Activated T-helper 1 cell treated with anti-CD3 and anti-CD28 coated beads, Interleukin-12 subunit alpha, Interleukin-12 subunit beta, Interleukin-2, Interleukin-4 antibody, amounts not matched to agents 30 ng/mL and 10 ng/mL and 1 ng/mL, durations not matched to agents 14 hours and 24 hours and 36 hours (primary cell): ENCODE measurements around the gene YPEL3. TPM values are rescaled to one million over a fixed set of nuclear protein-coding genes. Genes with fewer than 3 reads are reported as not detected.
A peak's percentile ranks its signal among the peaks of the same experiment; 100 is the strongest.

Experiments used
- DNase-seq: peaks from one replicate; pipeline ENCODE4 v3.0.0; 2021; ENCODE audit warnings: low spot score
- H3K27ac Mint-ChIP-seq: one replicate; pipeline ENCODE4 v1.8.0; 2021; ENCODE audit warnings: mild to moderate bottlenecking, mixed read lengths
- H3K27me3 Mint-ChIP-seq: one replicate; pipeline ENCODE4 v1.8.0; 2022; ENCODE audit warnings: mild to moderate bottlenecking, moderate library complexity, mixed read lengths; ENCODE audit not compliant: insufficient read depth
- H3K36me3 Mint-ChIP-seq: one replicate; pipeline ENCODE4 v1.8.0; 2021; ENCODE audit warnings: low read depth, mixed read lengths
- H3K4me1 Mint-ChIP-seq: one replicate; pipeline ENCODE4 v1.8.0; 2021; ENCODE audit warnings: low read depth, mixed read lengths
- H3K4me3 Mint-ChIP-seq: one replicate; pipeline ENCODE4 v1.8.0; 2021; ENCODE audit warnings: mild to moderate bottlenecking, moderate library complexity, mixed read lengths
- H3K9me3 Mint-ChIP-seq: one replicate; pipeline ENCODE4 v1.8.0; 2021; ENCODE audit warnings: mixed read lengths
- intact Hi-C: fragments of 100-400 bp; cut with micrococcal nuclease; formaldehyde crosslinking; loops from one replicate; pipeline ENCODE4 v1.15.1; 2024
- total RNA-seq: library from RNA; stranded (reverse); gene quantifications from 2 replicates; pipeline ENCODE4 v1.2.3, GENCODE V29; 2022

Gene YPEL3
- total RNA-seq, 1 donor from 2014 or later, result 15.1 TPM

DNA sequence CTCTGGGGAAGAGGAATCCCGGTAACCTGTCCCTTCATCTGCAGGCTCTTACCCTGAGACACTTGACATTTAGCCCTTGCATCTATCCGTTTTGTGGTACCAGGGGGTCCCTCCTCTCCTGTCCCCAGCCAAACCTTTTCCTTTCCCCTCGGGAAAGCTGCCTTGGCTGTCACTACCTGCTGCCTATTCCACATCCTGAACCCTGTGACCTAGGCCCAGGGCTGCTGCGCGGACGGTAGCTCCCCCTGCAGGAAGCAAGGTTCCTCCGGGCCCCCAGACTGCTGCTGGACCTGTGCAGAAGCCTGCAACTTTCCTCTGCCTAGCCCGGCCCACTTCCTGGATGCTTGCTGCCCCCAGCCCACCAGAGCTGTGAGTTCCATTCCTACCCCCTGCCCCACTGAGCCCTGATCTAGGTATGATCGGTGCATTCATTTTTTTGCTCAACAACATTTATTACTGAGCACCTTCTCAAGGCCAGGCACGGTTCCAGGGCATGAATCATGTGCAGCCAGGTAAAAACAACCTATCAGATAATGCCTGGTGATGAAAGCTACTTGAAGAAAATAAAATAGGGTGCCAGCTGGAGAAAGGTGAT, 41.0 kb downstream of the YPEL3 start:
- Mint-ChIP-seq H3K27me3 (no peaks in the 10 kb centered on the region), H3K4me3 (peak overlapping the region; percentile 59), H3K27ac (no peak overlapping the region), H3K9me3 (no peaks in the 10 kb centered on the region), H3K36me3 (no peaks in the 10 kb centered on the region), H3K4me1 (peaks cover 28% of the 10 kb centered on the region)
- peak; percentile 39 for DNase-seq
- intact Hi-C loops, result no loop called here

- Mint-ChIP-seq H3K36me3 (no peaks in the 10 kb centered on the region), H3K4me3 (peak overlapping the region; percentile 59), H3K27ac (no peak overlapping the region), H3K27me3 (no peaks in the 10 kb centered on the region), H3K9me3 (no peaks in the 10 kb centered on the region), H3K4me1 (peaks cover 28% of the 10 kb centered on the region)
- no peak for DNase-seq
- intact Hi-C loops, result no loop called here
Observed at GRCh38 chr16:30054451-30054850, 41.6 kb downstream of the YPEL3 start.

GRCh38 chr16:30053376-30054015, 42.5 kb downstream of the YPEL3 start:
- H3K27me3 Mint-ChIP-seq, result no peaks in the 10 kb centered on the region
- H3K9me3 Mint-ChIP-seq, result no peaks in the 10 kb centered on the region
- no peaks in the 10 kb centered on the region for H3K36me3 Mint-ChIP-seq
- H3K4me3 Mint-ChIP-seq, result peak overlapping the region; percentile 87
- DNase-seq, result no peak
- H3K27ac Mint-ChIP-seq, result peak overlapping the region; percentile 48
- H3K4me1 Mint-ChIP-seq, result peaks cover 28% of the 10 kb centered on the region
- intact Hi-C loops, result loop anchor here (1.0 to 2.0 kb wide), 3 partner anchors 11 to 191 kb away; partner anchors contain the start of genes CDIPT and INO80E

DNA sequence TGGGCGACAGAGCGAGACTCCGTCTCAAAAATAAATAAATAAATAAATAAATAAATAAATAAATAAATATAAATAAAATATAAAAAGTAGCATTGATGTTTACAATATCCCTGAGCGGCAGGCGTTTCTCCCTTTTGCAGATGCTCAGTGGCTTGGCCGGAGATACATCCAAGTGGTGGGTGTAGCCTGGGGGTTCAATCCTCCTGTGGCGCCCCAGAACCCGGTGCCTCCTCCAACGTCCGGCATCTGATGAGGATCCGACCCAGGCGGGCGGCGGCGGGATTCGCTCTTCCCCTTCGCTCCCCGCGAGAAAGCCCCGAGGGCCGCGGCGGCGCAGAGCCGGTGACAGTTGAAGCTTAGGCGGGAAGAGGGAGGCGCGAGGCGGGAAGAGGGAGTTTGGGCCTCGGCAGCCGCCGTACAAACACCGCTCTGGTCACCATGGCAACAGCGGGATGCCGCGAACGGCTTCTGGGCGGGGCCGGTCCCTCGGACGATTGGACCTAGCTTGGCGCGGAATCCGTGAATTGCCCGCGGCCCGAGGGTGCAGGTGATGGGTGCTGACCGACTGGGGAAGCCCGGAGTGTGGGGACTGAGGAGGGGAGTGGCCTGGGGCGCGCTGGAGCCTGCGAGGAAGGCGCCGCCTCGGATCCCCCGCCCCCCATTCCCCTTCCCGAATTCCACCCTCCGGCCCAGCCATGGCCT, 43.2 kb downstream of the YPEL3 start:
- peak; percentile 89 for DNase-seq
- Mint-ChIP-seq H3K4me1 (peaks cover 28% of the 10 kb centered on the region), H3K9me3 (no peaks in the 10 kb centered on the region), H3K36me3 (no peaks in the 10 kb centered on the region), H3K27ac (peak overlapping the region; percentile 82), H3K27me3 (no peaks in the 10 kb centered on the region), H3K4me3 (peak overlapping the region; percentile 87)
- intact Hi-C loops, result loop anchor here (1.0 to 2.0 kb wide), 3 partner anchors 11 to 190 kb away; partner anchors contain the start of genes CDIPT and INO80E

DNA sequence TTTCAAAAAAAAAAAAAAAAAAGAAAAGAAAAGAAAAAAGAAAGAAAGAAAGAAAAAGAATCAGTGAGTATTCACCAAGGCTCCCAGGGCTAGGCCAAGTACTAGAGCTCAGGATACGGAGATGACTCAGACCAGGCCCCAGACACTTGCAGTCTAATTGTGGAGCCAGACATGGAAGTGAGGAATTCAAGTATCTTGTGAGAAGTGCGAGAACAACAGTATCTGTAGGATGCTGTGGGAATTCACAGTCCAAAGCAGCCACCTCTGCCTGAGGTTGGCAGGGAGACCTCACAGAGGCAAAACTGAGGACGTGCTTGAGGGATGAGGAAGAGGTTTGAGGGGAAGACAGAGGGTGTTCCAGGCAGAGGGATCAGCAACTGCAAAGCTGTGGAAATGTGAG, 44.5 kb downstream of the YPEL3 start:
- Mint-ChIP-seq H3K9me3 (no peaks in the 10 kb centered on the region), H3K36me3 (no peaks in the 10 kb centered on the region), H3K4me1 (peaks cover 28% of the 10 kb centered on the region), H3K27ac (peak overlapping the region; percentile 61), H3K27me3 (peaks cover 3% of the 10 kb centered on the region), H3K4me3 (peak overlapping the region; percentile 85)
- no peak for DNase-seq
- intact Hi-C loops, result no loop called here

- Mint-ChIP-seq H3K4me3 (no peak overlapping the region), H3K27me3 (peaks cover 3% of the 10 kb centered on the region), H3K36me3 (no peaks in the 10 kb centered on the region), H3K9me3 (no peaks in the 10 kb centered on the region), H3K4me1 (peaks cover 22% of the 10 kb centered on the region), H3K27ac (no peak overlapping the region)
- intact Hi-C loops, result no loop called here
- no peak for DNase-seq
Observed at GRCh38 chr16:30049871-30050270, 46.1 kb downstream of the YPEL3 start.

GRCh38 chr16:30046588-30046987, 49.4 kb downstream of the YPEL3 start:
- intact Hi-C loops, result no loop called here
- H3K9me3 Mint-ChIP-seq, result no peaks in the 10 kb centered on the region
- no peak overlapping the region for H3K27ac Mint-ChIP-seq
- H3K27me3 Mint-ChIP-seq, result peaks cover 18% of the 10 kb centered on the region
- no peak overlapping the region for H3K4me3 Mint-ChIP-seq
- no peak for DNase-seq
- H3K36me3 Mint-ChIP-seq, result no peaks in the 10 kb centered on the region
- peaks cover 3% of the 10 kb centered on the region for H3K4me1 Mint-ChIP-seq

DNA sequence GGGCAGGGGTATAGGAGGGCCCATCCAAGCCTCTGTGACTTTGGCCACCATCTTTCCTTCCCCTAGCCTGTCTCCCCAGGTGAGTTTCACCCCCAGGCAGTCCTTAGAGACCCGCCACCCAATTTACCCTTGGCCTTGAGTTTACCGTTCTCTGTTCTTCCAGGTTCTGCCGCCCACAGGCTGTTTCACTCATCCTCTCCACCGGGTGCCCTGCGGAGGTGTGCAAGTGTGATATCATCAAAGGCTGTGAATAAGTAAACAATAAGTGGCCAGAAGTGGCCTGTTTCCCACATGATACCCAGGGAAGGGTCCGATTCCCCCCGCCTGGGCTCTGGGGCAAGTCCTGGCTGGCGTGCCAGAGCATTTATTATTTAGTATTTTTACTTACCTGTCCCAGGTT, 49.8 kb downstream of the YPEL3 start:
- Mint-ChIP-seq H3K9me3 (no peaks in the 10 kb centered on the region), H3K27me3 (peaks cover 18% of the 10 kb centered on the region), H3K4me1 (no peaks in the 10 kb centered on the region), H3K4me3 (no peak overlapping the region), H3K36me3 (no peaks in the 10 kb centered on the region), H3K27ac (no peak overlapping the region)
- intact Hi-C loops, result no loop called here
- no peak for DNase-seq

Other genes with a start within 250 kb of the YPEL3 start
- gene CDIPT, start 233.0 kb downstream of the YPEL3 start, total RNA-seq, result 83.7 and 85.5 TPM in 2 replicates
- 0.16 and 0.32 TPM in 2 replicates for gene SEZ6L2, start 196.7 kb downstream of the YPEL3 start, total RNA-seq
- 4.2 and 4.7 TPM in 2 replicates for gene ASPHD1, start 195.7 kb downstream of the YPEL3 start, total RNA-seq
- gene KCTD13, start 170.0 kb downstream of the YPEL3 start, total RNA-seq, result 53.7 and 58.2 TPM in 2 replicates
- gene TMEM219, start 134.1 kb downstream of the YPEL3 start, total RNA-seq, result 41.5 and 43.7 TPM in 2 replicates
- 38.5 and 39.7 TPM in 2 replicates for gene TAOK2, start 122.3 kb downstream of the YPEL3 start, total RNA-seq
- 48.8 and 50.1 TPM in 2 replicates for gene HIRIP3, start 100.6 kb downstream of the YPEL3 start, total RNA-seq
- 128 and 137 TPM in 2 replicates for gene INO80E, start 100.0 kb downstream of the YPEL3 start, total RNA-seq
- gene DOC2A, start 85.2 kb downstream of the YPEL3 start, total RNA-seq, result 2.0 and 2.3 TPM in 2 replicates
- not detected in 2 replicates for gene C16orf92, start 73.0 kb downstream of the YPEL3 start, total RNA-seq
- 1.6 and 1.9 TPM in 2 replicates for gene TLCD3B, start 64.9 kb downstream of the YPEL3 start, total RNA-seq
- gene ALDOA, start 30.5 kb downstream of the YPEL3 start, total RNA-seq, result 1,715 and 1,718 TPM in 2 replicates
- 133 and 147 TPM in 2 replicates for gene PPP4C, start 20.2 kb downstream of the YPEL3 start, total RNA-seq
- gene TBX6, start 4.3 kb downstream of the YPEL3 start, total RNA-seq, result 1.6 and 1.8 TPM in 2 replicates
- gene GDPD3, start 17.3 kb upstream of the YPEL3 start, total RNA-seq, result 4.3 and 6.3 TPM in 2 replicates
- gene MAPK3, start 27.0 kb upstream of the YPEL3 start, total RNA-seq, result 53.7 and 58.3 TPM in 2 replicates
- gene CORO1A, start 87.4 kb upstream of the YPEL3 start, total RNA-seq, result 816 and 819 TPM in 2 replicates
- 312 and 329 TPM in 2 replicates for gene BOLA2B, start 97.5 kb upstream of the YPEL3 start, total RNA-seq
- gene SLX1A, start 97.7 kb upstream of the YPEL3 start, total RNA-seq, result 63.2 and 66.4 TPM in 2 replicates
- 18.9 and 20.4 TPM in 2 replicates for gene SULT1A3, start 103.0 kb upstream of the YPEL3 start, total RNA-seq
- gene NPIPB13, start 152.3 kb upstream of the YPEL3 start, total RNA-seq, result 11.0 and 20.0 TPM in 2 replicates